Adipose tissue (tissue), 3 donors: ENCODE measurements around the gene CAPN10. TPM values are rescaled to one million over a fixed set of nuclear protein-coding genes. Genes with fewer than 3 reads are reported as not detected.

Source experiments
- H3K27ac ChIP-seq: one replicate; pipeline ENCODE4 v1.5.1; 2013; ENCODE audit warnings: low read depth, low read length
- WGBS, 3 donors: extraction: QIAGEN DNeasy Blood & Tissue Kit; methylation state at CpG; one replicate each; pipeline ENCODE4 v1.1.7; 2013; 5-methylcytosine and 5-hydroxymethylcytosine counted together
- polyA plus RNA-seq, 3 donors: library from polyadenylated mRNA; stranded (reverse); fragments of 200-250 nt; gene quantifications; one replicate each; pipeline ENCODE4 v1.2.3, GENCODE V29; 2013
- donor health status: healthy with polysubstance abuse.
- donor health status: Bipolar disorder and iron deficiency.
- donor health status: healthy.

The CAPN10 gene
- polyA plus RNA-seq, 3 donors = 13.4 to 25.3 (median 18.7) TPM

DNA sequence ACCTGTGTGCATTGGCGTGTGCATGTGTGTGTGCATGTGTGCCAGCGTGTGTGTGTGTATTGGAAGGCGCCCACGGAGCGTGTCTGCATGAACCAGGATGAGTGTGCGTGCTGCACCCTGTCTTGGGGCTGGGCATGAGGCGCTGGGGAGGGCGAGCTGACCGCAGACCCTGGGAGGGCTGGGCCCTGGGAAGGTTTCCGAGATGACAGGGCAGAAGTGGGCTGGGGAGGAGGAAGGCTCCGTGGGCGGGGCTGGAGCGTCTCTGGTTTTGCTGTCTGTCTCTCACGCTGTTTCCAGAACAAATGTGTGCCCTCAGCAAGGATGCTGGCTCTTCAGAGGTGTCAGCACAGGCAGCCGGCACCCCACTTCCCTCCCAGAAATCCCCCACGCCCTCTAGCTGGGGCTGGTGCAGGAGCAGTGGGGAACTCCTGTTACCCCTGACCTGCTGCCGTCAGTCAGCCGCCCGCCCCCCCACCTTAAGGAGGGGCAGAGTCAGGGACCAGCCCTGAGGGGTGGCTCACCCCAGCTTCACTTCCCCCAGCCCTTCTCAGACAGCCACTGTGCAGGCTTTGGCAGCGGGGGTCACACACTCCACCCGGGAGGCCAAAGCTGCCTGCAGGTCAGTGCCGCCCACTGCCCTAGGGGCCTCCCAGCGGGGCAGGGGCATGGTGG, 38.6 kb downstream of the CAPN10 start, which contains the start of gene GPR35:
Gene GPR35, plus strand, starts transcription at position 531 of the 672 bp plus-strand sequence. CDS start 4,473 bp downstream, outside the sequence.
- H3K27ac ChIP-seq = no peak within 1 kb of the TSS
- WGBS, 3 donors = 26 to 59% (median 32%) methylated on average over 21 to 23 of the region's 23 CpGs

GRCh38 chr2:240626531-240627300, 40.2 kb downstream of the CAPN10 start:
- WGBS, 3 donors = 36 to 52% (median 38%) methylated on average over 21 of the region's 21 CpGs
- no peak overlapping the region for H3K27ac ChIP-seq

DNA sequence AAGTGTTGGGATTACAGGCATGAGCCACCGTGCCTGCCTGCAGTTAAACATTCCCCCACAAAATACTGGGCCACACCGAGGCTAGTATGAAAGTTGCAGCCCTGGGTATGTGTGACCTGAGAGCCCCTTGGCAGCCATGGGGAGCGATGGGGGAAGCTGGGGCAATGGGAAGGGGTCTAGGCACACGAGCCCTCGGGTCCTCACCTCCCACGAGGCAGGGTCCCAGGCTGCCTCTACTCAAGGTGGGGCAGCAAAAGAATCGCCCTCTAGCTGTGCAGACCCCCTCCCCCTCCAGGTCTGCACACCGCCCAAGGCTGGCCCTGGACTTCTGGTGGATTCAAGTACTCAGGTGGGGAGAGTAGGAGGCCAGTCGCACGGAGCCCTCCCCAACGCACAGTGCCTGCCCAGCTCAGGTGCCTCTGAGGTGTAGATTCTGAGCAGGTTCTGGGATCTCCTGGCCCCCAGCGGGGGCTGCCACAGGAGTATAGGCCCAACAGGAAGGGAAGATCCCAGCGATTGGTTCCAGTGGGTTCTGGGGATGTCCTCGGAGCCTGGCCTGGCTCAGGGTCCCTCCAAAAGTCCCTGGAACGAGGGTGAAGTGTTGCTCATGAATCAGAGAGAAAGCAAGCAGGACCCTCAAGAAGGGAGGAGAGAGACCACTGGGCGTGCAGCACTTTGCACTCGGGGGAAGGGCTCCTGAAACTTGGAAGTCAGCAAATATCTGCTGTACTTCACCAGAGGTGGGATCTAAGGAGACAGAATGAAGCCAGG, 41.4 kb downstream of the CAPN10 start:
- no peak overlapping the region for H3K27ac ChIP-seq
- 88 to 93% (median 92%) methylated on average over 16 to 17 of the region's 17 CpGs for WGBS, 3 donors

DNA sequence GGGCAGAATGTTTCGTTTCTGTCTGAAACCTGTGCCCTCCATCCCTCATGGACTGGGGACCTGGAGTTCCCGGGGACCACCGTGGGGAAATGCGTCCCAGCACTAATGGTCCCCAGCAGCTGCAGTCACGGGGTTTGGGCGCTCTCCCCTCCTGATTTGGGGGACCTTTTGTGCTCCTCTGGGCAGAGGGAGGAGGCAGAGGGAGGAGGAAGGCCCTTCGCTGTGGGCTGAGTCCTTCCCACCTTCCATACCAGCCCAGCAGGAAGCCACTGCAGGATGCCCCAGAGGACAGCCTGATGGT, 41.9 kb downstream of the CAPN10 start:
- WGBS, 3 donors = 84 to 92% (median 85%) methylated on average over 6 to 7 of the region's 7 CpGs

DNA sequence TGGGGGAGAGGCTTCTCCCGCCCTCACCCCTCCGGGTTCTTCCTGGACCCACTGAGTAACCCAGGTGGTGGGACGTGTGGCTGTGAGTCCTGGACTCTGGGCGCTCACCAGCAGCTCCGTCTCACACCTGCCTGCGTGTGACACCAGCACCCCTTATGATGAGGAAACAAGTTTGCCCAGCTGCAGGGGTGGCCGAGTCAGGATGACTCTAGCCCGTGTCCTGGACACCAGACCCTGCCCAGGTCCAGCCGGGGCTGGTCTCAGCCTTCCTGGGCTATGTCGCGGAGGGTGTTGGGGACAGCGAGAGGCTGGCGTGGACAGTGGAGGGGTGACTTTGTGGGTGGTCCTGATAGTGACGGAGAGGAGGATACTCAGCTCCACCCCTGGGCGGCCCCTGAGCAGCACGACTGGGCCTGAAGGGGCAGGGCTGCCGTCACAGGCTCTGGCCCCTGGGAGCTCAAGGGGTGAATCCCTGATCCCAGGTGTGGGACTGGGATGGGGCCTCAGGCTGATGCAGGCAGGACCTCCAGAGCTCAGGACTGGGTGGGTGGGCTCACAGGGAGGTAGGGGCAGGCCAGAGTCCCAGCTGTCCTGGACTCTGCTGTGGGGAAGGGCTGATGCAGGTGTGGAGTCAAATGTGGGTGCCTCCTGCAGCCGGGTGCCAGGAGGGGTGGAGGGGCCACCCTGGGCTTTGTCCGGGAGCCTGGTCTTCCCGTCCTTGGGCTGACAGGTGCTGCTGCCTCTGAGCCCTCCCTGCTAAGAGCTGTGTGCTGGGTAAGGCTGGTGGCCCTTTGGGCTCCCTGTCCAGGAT, 42.5 kb downstream of the CAPN10 start:
- H3K27ac ChIP-seq = no peak overlapping the region
- 63 to 76% (median 64%) methylated on average over 20 of the region's 20 CpGs for WGBS, 3 donors

More for the DNA sequence above, 41.9 kb downstream of the CAPN10 start:
- H3K27ac ChIP-seq = no peak overlapping the region

DNA sequence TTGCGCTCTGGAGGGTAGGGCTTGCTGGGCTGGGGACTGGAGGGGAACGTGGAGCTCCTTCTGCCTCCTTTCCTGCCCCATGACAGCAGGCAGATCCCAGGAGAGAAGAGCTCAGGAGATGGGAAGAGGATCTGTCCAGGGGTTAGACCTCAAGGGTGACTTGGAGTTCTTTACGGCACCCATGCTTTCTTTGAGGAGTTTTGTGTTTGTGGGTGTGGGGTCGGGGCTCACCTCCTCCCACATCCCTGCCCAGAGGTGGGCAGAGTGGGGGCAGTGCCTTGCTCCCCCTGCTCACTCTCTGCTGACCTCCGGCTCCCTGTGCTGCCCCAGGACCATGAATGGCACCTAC, 43.1 kb downstream of the CAPN10 start:
- WGBS, 3 donors = 77 to 88% (median 84%) methylated on average over 5 of the region's 5 CpGs

GRCh38 chr2:240629968-240630770, 43.6 kb downstream of the CAPN10 start:
- 93 to 94% (median 94%) methylated on average over 50 of the region's 50 CpGs for WGBS, 3 donors
- H3K27ac ChIP-seq = no peak overlapping the region

More for the DNA sequence above, 43.1 kb downstream of the CAPN10 start:
- no peak overlapping the region for H3K27ac ChIP-seq

DNA sequence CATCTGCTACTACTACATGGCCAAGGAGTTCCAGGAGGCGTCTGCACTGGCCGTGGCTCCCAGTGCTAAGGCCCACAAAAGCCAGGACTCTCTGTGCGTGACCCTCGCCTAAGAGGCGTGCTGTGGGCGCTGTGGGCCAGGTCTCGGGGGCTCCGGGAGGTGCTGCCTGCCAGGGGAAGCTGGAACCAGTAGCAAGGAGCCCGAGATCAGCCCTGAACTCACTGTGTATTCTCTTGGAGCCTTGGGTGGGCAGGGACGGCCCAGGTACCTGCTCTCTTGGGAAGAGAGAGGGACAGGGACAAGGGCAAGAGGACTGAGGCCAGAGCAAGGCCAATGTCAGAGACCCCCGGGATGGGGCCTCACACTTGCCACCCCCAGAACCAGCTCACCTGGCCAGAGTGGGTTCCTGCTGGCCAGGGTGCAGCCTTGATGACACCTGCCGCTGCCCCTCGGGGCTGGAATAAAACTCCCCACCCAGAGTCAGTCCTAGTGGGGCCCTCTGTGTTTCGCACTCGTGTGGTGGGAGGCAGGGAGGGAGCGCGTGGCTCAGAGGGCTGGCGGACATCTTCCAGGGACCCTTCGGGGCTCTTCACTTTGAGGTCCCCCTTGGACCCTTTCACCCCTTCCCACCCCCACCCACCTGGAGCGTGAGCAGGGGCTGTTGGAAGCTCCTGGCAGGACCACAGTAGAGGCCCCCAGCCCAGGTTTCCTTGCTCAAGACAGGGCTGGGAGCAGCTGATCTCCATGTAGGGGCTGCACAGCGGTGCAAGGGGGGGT, 44.4 kb downstream of the CAPN10 start:
- no peak overlapping the region for H3K27ac ChIP-seq
- 87 to 96% (median 92%) methylated on average over 21 of the region's 21 CpGs for WGBS, 3 donors

GRCh38 chr2:240631548-240632305, 45.2 kb downstream of the CAPN10 start:
- WGBS, 3 donors = 85 to 94% (median 93%) methylated on average over 10 to 11 of the region's 11 CpGs
- H3K27ac ChIP-seq = no peak overlapping the region

DNA sequence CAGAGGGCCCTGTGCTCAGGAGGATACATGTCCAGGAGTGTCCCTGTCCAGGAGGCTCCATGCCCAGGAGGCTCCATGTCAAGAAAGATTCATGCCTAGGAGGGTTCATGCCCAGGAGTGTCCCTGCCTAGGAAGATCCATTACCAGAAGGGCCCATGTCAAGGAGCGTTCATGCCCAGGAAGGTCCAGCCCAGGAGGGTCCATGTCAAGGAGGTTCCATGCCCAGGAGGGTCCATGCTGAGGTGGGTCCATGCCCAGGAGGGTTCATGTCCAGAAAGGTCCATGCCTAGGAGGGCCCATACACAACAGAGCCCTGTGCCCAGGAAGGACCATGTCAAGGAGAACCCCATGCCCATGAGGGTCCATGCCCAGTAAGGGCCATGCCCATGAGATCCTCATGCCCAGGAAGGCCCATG, 45.8 kb downstream of the CAPN10 start:
- no peak overlapping the region for H3K27ac ChIP-seq

GRCh38 chr2:240635121-240635997, 48.8 kb downstream of the CAPN10 start:
- no peak overlapping the region for H3K27ac ChIP-seq
- WGBS, 3 donors = 73 to 88% (median 85%) methylated on average over 6 of the region's 6 CpGs

More for the DNA sequence above, 45.8 kb downstream of the CAPN10 start:
- WGBS, 3 donors = 90 to 100% (median 96%) methylated on average over 1 of the region's 1 CpG

GRCh38 chr2:240635998-240636547, 49.5 kb downstream of the CAPN10 start:
- 61 to 68% (median 67%) methylated on average over 3 of the region's 3 CpGs for WGBS, 3 donors

GRCh38 chr2:240636563-240637115, 50.1 kb downstream of the CAPN10 start:
- 81 to 87% (median 86%) methylated on average over 11 of the region's 11 CpGs for WGBS, 3 donors
- no peak overlapping the region for H3K27ac ChIP-seq

More at GRCh38 chr2:240635998-240636547, 49.5 kb downstream of the CAPN10 start:
- no peak overlapping the region for H3K27ac ChIP-seq

- 83 to 88% (median 84%) methylated on average over 17 of the region's 17 CpGs for WGBS, 3 donors
These were observed 50.8 kb downstream of the CAPN10 start for GRCh38 chr2:240637116-240637900.

More at GRCh38 chr2:240637116-240637900, 50.8 kb downstream of the CAPN10 start:
- no peak overlapping the region for H3K27ac ChIP-seq
